Activated CD4-positive, CD25-positive, alpha-beta regulatory T cell treated with anti-CD3 and anti-CD28 coated beads, Interleukin-2, amount 50 U/mL, for 24 hours (primary cell): ENCODE results near the gene KCTD19.

ENCODE experiments used
- ATAC-seq, 2 donors: fragments of 150-1000 bp; cut with Tn5 transposase; one replicate each; pipeline ENCODE4 v1.10.0; 2021; ENCODE audit warnings: mild to moderate bottlenecking in 1 of 2, moderate library complexity in 1 of 2

The KCTD19 gene

DNA sequence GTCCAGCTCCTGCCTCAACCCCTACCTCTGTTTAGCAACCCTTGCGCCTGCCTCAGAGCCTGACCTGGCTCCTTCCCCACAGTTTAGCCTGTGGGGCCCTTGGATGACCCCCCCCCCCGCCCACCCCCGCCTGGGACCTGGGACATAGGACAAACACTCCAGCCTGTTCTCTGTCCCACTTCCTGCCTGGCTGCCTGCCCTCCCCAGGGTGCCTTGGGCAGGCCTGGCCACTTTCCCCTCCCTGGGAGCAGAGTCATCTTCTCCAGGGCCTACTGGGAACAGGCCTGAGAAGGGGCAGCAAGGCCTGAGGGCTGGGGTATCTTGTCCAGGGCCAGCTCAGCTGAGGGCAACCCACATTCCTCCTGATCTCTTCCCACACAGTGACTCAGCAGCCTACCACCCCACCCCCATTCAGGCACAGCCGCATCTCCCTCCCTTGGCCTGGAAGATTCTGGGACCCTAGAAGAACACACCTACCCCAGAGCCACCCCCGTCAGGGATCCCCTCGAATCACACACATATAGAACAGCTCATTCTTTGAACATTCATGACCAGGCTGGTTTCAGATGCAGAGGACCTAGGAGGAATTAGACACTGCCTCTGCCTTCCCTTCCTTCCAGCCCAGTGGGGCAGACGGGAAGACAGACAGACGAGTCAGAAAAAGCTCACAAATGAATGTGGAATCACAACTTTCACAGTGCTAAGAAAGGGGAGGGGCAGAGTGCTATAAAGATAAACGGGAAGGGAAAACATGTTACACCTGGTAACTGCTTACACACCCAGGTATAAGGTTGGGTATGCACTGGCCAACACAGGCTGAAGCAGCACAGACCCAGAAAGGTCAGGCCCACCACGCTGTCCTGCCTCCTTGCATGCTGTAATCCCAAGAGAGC is 85.3 kb downstream of the KCTD19 start:
- ATAC-seq: no peak

GRCh38 chr16:67240506-67240905 is 86.0 kb downstream of the KCTD19 start:
- no peak for ATAC-seq
